ENCODE results near the gene HEATR9. TPM values are rescaled to one million over a fixed set of nuclear protein-coding genes. Genes with fewer than 3 reads are reported as not detected.

HEATR9 gene
- total RNA-seq, 1 donor from 2014 or later = not detected

DNA sequence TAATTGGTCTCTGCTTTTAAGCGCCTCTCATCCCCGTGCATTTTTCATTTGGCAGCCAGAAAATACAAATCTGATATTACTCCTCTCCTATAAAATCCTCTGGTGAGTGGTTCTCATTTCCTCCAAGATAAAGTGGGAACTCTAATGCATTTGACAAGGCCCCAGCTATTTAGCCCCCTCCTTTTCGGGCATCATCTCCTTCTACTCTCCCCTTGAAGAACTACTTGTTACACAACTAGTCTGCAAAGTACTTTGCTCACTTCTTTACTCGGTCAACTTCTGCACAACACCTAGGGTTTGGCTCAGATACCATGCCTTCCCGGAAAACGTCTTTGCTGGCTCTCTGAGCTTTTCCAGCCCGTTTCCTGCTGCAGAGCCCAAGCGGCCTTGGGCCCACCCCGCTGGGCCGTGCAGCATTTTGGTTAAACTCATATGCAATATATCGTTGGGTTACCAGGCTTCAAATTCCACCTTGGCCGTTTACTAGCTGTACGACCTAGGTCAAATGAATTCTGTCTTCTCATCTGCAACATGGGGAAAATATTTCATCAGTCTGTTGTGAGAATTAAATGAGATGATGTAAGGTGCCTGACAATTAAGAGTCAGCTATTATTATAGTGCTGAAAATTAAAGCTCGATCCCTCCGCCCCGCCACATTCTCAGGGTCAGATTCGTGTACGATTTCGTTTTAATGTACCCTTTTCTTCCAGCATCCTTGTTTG, 60.3 kb downstream of the HEATR9 start:
- Mint-ChIP-seq H3K27ac (ENCODE audit: unreplicated experiment) (peak overlapping the region; percentile 99), H3K4me3 (ENCODE audit: unreplicated experiment) (peak overlapping the region; percentile 96), H3K9me3 (ENCODE audit: unreplicated experiment) (peaks cover 2% of the 10 kb centered on the region), H3K36me3 (ENCODE audit: unreplicated experiment) (no peaks in the 10 kb centered on the region), H3K4me1 (ENCODE audit: low read depth, unreplicated experiment) (peaks cover 11% of the 10 kb centered on the region), H3K27me3 (ENCODE audit: unreplicated experiment) (peaks cover 8% of the 10 kb centered on the region)
- TF ChIP-seq, protein P1, sequence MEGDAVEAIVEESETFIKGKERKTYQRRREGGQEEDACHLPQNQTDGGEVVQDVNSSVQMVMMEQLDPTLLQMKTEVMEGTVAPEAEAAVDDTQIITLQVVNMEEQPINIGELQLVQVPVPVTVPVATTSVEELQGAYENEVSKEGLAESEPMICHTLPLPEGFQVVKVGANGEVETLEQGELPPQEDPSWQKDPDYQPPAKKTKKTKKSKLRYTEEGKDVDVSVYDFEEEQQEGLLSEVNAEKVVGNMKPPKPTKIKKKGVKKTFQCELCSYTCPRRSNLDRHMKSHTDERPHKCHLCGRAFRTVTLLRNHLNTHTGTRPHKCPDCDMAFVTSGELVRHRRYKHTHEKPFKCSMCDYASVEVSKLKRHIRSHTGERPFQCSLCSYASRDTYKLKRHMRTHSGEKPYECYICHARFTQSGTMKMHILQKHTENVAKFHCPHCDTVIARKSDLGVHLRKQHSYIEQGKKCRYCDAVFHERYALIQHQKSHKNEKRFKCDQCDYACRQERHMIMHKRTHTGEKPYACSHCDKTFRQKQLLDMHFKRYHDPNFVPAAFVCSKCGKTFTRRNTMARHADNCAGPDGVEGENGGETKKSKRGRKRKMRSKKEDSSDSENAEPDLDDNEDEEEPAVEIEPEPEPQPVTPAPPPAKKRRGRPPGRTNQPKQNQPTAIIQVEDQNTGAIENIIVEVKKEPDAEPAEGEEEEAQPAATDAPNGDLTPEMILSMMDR (IDR thresholded peaks at IDR 0.05; ENCODE audit: partially characterized antibody, unreplicated experiment) = no peak
- no peak for DNase-seq

DNA sequence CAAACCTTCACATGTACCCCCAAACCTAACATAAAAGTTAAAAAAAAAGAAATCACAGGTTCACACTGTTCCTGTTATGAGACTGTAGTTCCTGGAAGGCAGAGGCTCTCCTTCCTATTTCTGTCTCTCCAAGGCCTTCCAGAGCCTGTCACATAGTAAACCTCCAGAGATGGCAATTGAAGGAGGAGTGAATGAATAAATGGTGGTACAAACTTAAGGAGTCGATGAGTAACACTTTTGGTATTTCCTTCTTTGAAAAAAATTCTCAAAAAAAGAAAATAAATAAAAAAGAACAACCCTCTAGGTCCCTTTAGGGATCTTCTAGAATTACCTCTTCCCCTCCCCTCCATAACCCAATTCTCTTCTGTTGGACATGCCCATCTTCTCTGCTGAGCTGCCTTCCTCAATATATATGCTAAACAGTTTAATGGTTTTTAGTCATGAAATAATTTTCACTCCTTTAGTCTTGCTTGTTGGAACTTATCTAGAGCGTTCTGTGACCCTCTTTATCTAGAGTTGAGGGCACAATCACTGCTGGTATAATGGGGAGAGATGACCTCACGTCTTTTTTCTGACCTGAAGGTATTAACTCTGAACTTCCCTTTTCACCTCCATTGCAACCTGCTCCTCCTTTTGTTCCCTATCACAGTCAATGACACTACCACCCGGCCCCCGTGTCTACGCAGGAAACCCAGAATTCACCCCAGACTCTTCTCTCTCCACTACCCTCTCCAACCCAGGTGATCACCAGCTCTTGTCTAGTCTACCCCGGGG, 61.1 kb downstream of the HEATR9 start:
- Mint-ChIP-seq H3K36me3 (ENCODE audit: unreplicated experiment) (no peaks in the 10 kb centered on the region), H3K9me3 (ENCODE audit: unreplicated experiment) (peaks cover 2% of the 10 kb centered on the region), H3K4me3 (ENCODE audit: unreplicated experiment) (peak overlapping the region; percentile 96), H3K4me1 (ENCODE audit: low read depth, unreplicated experiment) (peaks cover 11% of the 10 kb centered on the region), H3K27me3 (ENCODE audit: unreplicated experiment) (peaks cover 8% of the 10 kb centered on the region), H3K27ac (ENCODE audit: unreplicated experiment) (no peak overlapping the region)
- no peak for DNase-seq
- TF ChIP-seq, protein P1 (IDR thresholded peaks at IDR 0.05; ENCODE audit: partially characterized antibody, unreplicated experiment) = no peak

Other genes with a start within 250 kb of the HEATR9 start
- 3.3 TPM for gene RASL10B, start 137.3 kb downstream of the HEATR9 start, total RNA-seq (ENCODE audit: unreplicated experiment)
- gene GAS2L2, start 115.7 kb downstream of the HEATR9 start, total RNA-seq (ENCODE audit: unreplicated experiment) = 0.27 TPM
- not detected for gene C17orf50, start 108.0 kb downstream of the HEATR9 start, total RNA-seq (ENCODE audit: unreplicated experiment)
- 0.49 TPM for gene MMP28, start 73.2 kb downstream of the HEATR9 start, total RNA-seq (ENCODE audit: unreplicated experiment)
- 180 TPM for gene TAF15, start 59.4 kb downstream of the HEATR9 start, total RNA-seq (ENCODE audit: unreplicated experiment)
- not detected for gene CCL5, start 11.5 kb upstream of the HEATR9 start, total RNA-seq (ENCODE audit: unreplicated experiment)
- not detected for gene RDM1, start 61.9 kb upstream of the HEATR9 start, total RNA-seq (ENCODE audit: unreplicated experiment)
- not detected for gene LYZL6, start 74.8 kb upstream of the HEATR9 start, total RNA-seq (ENCODE audit: unreplicated experiment)
- not detected for gene CCL16, start 112.6 kb upstream of the HEATR9 start, total RNA-seq (ENCODE audit: unreplicated experiment)
- gene CCL14, start 117.8 kb upstream of the HEATR9 start, total RNA-seq (ENCODE audit: unreplicated experiment) = not detected
- gene CCL15, start 132.7 kb upstream of the HEATR9 start, total RNA-seq (ENCODE audit: unreplicated experiment) = not detected
- not detected for gene CCL23, start 149.1 kb upstream of the HEATR9 start, total RNA-seq (ENCODE audit: unreplicated experiment)
- not detected for gene CCL18, start 195.4 kb upstream of the HEATR9 start, total RNA-seq (ENCODE audit: unreplicated experiment)
- gene CCL3, start 221.3 kb upstream of the HEATR9 start, total RNA-seq (ENCODE audit: unreplicated experiment) = not detected
- not detected for gene CCL4, start 234.9 kb upstream of the HEATR9 start, total RNA-seq (ENCODE audit: unreplicated experiment)

Data from glutamatergic neuron (in vitro differentiated cells).